ENCODE results near the gene TOX2.

TOX2 gene

GRCh38 chr20:43963872-43964791, 49.5 kb downstream of the TOX2 start:
- H3K4me3 ChIP-seq (ENCODE audit: low read depth, low read length) = no peak overlapping the region
- TF ChIP-seq, protein P1, sequence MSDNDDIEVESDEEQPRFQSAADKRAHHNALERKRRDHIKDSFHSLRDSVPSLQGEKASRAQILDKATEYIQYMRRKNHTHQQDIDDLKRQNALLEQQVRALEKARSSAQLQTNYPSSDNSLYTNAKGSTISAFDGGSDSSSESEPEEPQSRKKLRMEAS (IDR thresholded peaks at IDR 0.05; ENCODE audit: low read depth, low read length) = no peak
- TF ChIP-seq POLR2A (IDR thresholded peaks at IDR 0.05; ENCODE audit: extremely low read depth, insufficient read length) (no peak), MYC (IDR thresholded peaks at IDR 0.05; ENCODE audit: low read depth, low read length) (no peak)
- TF ChIP-seq, protein P2, sequence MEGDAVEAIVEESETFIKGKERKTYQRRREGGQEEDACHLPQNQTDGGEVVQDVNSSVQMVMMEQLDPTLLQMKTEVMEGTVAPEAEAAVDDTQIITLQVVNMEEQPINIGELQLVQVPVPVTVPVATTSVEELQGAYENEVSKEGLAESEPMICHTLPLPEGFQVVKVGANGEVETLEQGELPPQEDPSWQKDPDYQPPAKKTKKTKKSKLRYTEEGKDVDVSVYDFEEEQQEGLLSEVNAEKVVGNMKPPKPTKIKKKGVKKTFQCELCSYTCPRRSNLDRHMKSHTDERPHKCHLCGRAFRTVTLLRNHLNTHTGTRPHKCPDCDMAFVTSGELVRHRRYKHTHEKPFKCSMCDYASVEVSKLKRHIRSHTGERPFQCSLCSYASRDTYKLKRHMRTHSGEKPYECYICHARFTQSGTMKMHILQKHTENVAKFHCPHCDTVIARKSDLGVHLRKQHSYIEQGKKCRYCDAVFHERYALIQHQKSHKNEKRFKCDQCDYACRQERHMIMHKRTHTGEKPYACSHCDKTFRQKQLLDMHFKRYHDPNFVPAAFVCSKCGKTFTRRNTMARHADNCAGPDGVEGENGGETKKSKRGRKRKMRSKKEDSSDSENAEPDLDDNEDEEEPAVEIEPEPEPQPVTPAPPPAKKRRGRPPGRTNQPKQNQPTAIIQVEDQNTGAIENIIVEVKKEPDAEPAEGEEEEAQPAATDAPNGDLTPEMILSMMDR (IDR thresholded peaks at IDR 0.05; ENCODE audit: low read depth, low read length) = no peak
- DNase-seq (ENCODE audit: low read depth) = peak; percentile 88

DNA sequence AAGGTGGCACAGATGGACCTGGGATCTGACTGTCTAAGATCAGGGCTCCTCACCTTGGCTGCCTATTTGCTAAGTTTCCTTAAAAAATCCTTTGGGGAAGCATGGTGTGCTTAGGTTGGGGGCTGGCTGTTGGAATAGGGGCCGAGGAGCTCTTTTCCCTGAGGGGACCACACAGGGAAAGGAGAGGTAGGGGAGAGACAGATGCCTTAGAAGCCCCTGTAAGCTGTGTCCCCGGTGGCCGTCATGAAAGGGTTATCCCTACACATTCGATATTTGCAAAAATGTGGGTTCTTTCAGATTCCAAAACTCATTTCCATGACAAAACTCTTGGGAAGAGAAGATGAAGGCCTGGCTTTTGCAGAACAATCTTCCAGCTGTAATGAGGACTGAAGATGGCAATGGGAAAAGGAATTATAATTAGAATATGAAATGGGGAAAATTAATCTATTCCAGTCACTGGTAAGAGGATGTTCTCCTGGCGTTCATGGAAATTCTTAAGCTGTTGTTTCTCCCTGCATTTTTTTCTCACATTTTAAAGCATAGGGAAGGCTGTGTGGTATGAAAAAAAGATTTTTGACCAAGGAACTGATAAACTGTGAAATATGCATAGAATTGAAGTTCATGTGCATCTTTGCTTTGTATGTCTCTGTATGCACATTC, 53.8 kb downstream of the TOX2 start:
- H3K4me3 ChIP-seq (ENCODE audit: low read depth, low read length) = no peak overlapping the region
- TF ChIP-seq, protein P2 (IDR thresholded peaks at IDR 0.05; ENCODE audit: low read depth, low read length) = no peak
- TF ChIP-seq POLR2A (IDR thresholded peaks at IDR 0.05; ENCODE audit: extremely low read depth, insufficient read length) (no peak), MYC (IDR thresholded peaks at IDR 0.05; ENCODE audit: low read depth, low read length) (no peak)
- TF ChIP-seq, protein P1 (IDR thresholded peaks at IDR 0.05; ENCODE audit: low read depth, low read length) = no peak
- DNase-seq (ENCODE audit: low read depth) = no peak

- peak; percentile 37 for DNase-seq (ENCODE audit: low read depth)
- TF ChIP-seq, protein P2 (IDR thresholded peaks at IDR 0.05; ENCODE audit: low read depth, low read length) = no peak
- TF ChIP-seq, protein P1 (IDR thresholded peaks at IDR 0.05; ENCODE audit: low read depth, low read length) = peak; percentile 60; the same call in 1 of the 2 replicates
- no peak overlapping the region for H3K4me3 ChIP-seq (ENCODE audit: low read depth, low read length)
Observed at GRCh38 chr20:43969028-43969447, 54.4 kb downstream of the TOX2 start.

- TF ChIP-seq, protein P2 (IDR thresholded peaks at IDR 0.05; ENCODE audit: low read depth, low read length) = no peak
- TF ChIP-seq, protein P1 (IDR thresholded peaks at IDR 0.05; ENCODE audit: low read depth, low read length) = no peak
- no peak for TF ChIP-seq POLR2A (IDR thresholded peaks at IDR 0.05; ENCODE audit: extremely low read depth, insufficient read length)
- no peak for TF ChIP-seq MYC (IDR thresholded peaks at IDR 0.05; ENCODE audit: low read depth, low read length)
- DNase-seq (ENCODE audit: low read depth) = no peak
- H3K4me3 ChIP-seq (ENCODE audit: low read depth, low read length) = no peak overlapping the region
Observed at GRCh38 chr20:43969501-43970182, 55.0 kb downstream of the TOX2 start.

GRCh38 chr20:43971267-43971666, 56.6 kb downstream of the TOX2 start:
- TF ChIP-seq, protein P1 (IDR thresholded peaks at IDR 0.05; ENCODE audit: low read depth, low read length) = no peak
- TF ChIP-seq MYC (IDR thresholded peaks at IDR 0.05; ENCODE audit: low read depth, low read length) (no peak), POLR2A (IDR thresholded peaks at IDR 0.05; ENCODE audit: extremely low read depth, insufficient read length) (no peak)
- TF ChIP-seq, protein P2 (IDR thresholded peaks at IDR 0.05; ENCODE audit: low read depth, low read length) = no peak

More at GRCh38 chr20:43971267-43971666, 56.6 kb downstream of the TOX2 start:
- DNase-seq (ENCODE audit: low read depth) = no peak
- H3K4me3 ChIP-seq (ENCODE audit: low read depth, low read length) = no peak overlapping the region
